Prostate gland (tissue), 2 donors: ENCODE results near the gene PDE6G.

Experiments
- CTCF ChIP-seq, 4 experiments: fragments of 200-600 bp in 2 of 4; fragments of 450-650 bp in 2 of 4; sonication (generic) in 2 of 4; IDR thresholded peaks; 1 replicate in 3 of 4; 2 replicates in 1 of 4; pipeline ENCODE4 v1.5.1; 2016 to 2019; ENCODE audit warnings: antibody characterized with exemption in 4 of 4, mild to moderate bottlenecking in 2 of 4, moderate library complexity in 2 of 4
- POLR2AphosphoS5 ChIP-seq: sonication (generic); formaldehyde crosslinking; IDR thresholded peaks from one replicate; pipeline ENCODE4 v1.6.1; 2017; ENCODE audit warnings: antibody characterized with exemption

DNA sequence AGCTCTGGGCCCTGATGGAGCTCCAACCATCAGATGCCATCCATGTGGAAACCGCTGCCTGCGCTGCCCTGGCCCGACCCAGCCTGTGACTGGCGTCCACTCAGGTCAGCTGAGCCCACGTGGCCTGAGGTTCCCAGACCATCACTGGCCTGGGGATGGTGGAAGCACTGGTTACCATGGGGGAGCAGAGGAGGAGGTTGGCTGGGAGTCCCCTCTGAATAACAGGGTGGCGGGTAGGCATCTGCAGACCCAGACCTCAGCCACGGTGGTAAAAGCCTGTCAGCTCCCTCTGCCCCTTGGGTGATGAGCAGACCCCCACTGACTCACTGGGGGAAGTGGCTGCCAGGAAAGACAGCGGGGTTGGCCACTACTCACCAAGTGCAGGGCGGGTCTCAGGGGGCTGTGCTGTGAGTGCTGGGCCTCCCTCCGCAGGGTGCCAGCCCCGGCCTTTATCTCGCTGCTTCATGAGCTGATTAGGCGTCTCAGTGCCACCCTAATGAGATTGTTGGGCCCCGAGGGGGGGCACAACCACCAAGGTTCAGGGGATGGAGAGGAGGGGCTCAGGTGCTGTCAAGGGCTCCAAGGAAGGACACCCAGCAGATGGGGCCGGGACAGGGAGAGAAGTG, at the start of gene PDE6G:
- TF ChIP-seq CTCF (IDR thresholded peaks at IDR 0.05) (no peak), POLR2AphosphoS5 (no peak)
